NOMO-1 treated with DMSO at 0.1 percent for 48 hours (cell line): ENCODE data around the gene TOX4.
"Not testable (repeated sequence)": the region's sequence is repeated elsewhere in the genome, so short reads cannot be mapped to it uniquely, and the experiment has no call there.

ENCODE experiments used
- DNase-seq: peaks from one replicate; lab custom pipeline; 2025; ENCODE audit not compliant: unreplicated experiment; lab: John Stamatoyannopoulos, UW

The TOX4 gene

DNA sequence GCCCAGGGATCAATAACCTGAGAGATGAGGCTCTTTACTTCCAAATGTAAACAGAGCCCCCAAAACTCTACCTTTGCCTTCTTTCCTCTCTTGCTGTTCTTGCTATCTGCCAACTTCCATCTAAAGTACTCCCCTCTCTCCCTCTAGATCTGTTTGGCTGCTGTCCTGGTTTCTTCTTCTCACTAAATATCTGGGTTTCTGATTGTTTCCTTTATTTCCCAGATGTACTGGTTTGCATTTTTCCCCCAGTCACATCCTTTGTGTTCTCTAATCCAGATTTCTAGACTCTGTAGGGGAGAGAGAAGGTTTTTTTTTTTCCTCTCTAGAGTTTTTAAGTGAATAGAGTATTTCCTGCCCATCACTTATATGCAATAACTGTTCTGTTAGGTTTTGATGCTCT lies 56.3 kb downstream of the TOX4 start:
- DNase-seq, result no peak

DNA sequence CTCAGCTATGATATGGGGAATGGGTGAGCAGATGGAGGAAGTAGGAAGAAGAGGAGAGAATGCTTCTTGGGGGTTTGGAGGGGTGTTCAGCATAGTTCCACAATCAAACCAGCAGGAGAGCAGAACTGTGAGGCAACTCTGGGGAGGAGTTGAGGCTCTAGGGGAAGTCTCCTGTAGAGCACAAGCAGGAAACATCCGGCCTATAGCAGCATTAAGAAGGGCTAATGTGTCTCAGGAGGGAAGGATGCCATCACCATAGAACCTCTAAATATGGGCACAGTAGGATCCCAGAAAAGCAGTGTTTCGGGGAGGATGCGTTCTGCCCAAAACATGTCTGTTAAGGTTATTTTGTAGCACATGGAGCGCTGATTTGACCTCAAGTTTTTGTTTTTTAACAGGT lies 57.6 kb downstream of the TOX4 start:
- DNase-seq, result peak; percentile 31

GRCh38 chr14:21535545-21536417 lies 58.8 kb downstream of the TOX4 start:
- DNase-seq, result no peak

GRCh38 chr14:21536418-21537089 lies 59.6 kb downstream of the TOX4 start:
- no peak for DNase-seq

DNA sequence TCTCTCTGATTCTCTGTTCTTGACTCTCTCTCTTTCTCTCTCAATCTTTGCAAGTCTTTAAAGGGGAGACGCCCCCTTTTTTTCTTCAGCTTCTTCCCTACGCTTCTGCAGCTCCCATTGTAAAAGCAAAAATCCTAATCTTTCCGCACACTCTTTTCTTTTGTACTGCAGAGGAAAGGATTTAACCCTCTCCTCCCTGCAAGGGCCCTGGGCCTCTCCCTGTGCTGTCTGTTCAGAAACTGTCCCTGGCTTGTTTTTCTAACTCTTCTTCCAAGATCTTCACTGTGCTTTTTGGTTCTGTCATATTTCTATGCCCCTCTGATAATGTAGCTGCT lies 60.1 kb downstream of the TOX4 start:
- DNase-seq, result no peak

DNA sequence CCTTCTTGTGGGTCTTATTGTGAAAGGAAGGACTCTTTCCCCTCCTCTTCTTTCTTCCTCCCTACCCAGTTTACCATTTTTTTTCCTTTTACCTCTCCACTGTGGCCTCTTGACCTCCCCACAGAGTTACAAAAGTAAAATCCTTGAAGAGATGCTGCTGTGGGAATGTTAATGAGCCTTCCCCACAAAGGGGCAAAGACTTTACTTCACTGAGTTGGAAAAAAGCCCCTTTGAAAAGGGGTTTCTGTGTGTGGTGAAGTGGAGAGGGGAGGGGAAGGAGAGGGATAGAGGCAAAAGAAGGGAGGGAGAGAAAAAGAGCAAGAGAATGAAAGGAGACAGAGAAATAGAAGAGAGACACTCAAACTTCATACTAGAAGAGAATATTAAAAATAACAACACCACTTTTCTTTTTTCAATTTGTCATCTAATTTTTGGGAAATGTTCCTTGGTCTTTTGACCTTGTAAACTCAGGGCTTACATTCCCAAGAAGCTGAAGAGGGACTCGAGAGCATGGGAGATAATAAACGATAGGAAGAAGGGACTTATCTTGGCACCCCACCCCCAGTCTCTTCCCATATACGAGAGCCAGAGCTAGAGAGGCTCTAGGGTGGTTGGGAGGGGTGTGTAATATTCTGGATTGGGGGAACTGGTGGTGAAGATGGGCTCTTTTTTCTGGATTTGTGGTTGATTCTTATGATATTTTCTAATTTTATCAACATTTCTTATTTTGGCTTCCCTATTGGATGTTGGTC lies 62.4 kb downstream of the TOX4 start:
- no peak for DNase-seq

DNA sequence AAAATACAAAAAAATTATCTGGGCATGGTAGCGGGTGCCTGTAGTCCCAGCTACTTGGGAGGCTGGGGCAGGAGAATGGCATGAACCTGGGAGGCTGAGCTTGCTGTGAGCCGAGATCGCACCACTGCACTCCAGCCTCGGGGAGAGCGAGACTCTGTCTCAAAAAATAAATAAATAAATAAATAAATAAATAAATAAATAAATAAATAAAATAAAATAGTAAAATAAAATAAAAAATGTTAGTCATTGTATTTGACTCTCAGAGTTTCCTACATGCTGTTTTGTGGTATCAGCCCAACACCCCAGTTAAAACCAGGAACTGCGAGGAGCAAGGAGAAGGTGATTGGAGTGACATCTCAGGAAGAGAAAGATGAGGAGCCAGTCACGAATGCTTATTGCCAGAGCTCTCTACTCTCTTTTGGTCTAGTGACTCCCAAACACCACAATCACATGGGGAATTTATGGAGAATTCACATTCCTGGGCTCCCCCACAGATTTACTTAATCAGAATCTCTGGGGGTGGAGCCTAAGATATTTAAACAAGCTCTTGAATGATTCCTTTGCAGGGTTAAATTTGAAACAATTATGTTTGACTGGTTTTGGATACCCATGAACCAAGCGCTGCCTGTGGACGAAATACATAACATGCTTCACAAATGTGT lies 64.5 kb downstream of the TOX4 start:
- DNase-seq, result no peak

GRCh38 chr14:21543521-21543960 lies 66.5 kb downstream of the TOX4 start:
- no peak for DNase-seq

DNA sequence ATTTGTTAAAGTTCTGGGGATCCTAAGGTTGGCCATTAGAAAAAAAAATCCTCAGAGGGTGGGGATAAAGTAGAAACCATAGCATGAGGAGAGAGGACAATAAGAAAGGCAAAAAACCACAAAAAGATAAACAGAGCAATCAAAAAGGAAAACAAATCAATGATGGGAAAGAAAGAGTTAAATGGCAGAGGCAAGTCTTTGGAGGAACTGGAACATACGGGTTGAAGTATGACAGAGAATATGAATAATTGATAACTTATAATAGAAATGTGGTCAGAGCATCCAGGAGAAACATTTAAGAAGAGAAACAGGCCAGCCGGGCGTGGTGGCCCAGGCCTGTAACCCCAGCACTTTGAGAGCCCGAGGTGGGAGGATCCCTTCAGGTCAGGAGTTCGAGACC lies 67.0 kb downstream of the TOX4 start:
- DNase-seq, result no peak

DNA sequence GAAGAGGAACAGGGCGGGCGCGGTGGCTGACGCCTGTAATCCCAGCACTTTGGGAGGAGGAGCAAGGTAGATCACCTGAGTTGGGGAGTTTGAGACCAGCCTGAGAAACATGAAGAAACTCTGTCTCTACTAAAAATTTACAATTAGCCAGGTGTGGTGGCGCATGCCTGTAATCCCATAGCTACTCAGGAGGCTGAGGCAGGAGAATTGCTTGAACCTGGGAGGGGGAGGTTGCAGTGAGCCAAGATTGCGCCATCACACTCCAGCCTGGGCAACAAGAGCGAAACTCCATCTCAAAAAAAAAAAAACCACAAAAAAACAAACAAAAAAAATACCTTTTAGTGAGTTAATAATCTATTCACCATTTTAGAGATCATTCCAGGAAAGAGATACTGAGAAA lies 67.6 kb downstream of the TOX4 start:
- not testable (repeated sequence) for DNase-seq
